ENCODE measurements around the gene TTC1. TPM values are rescaled to one million over a fixed set of nuclear protein-coding genes. Genes with fewer than 3 reads are reported as not detected.

The TTC1 gene
- total RNA-seq, 1 experiment from 2014 or later, result 67.6 TPM

- ChIA-PET CTCF (interaction anchor here (0.6 to 1.8 kb wide), 4 partner anchors 14 to 849 kb away, joined by 4 to 19 read pairs (median 11); partner anchors contain the start of gene TTC1), POLR2A (no interaction called here)
- ATAC-seq (no peak), DNase-seq (ENCODE audit: low read depth, low spot score) (no peak)
- Histone ChIP-seq H3K4me1 (ENCODE audit: control insufficient read depth, insufficient read depth, low read length) (peaks cover 4% of the 10 kb centered on the region; the same call in 1 of the 2 replicates), H3K27ac (ENCODE audit: low read length) (no peak overlapping the region), H3K4me3 (ENCODE audit: low read depth in 2 of 2, low read length in 2 of 2) (no peak overlapping the region), H3K36me3 (ENCODE audit: control insufficient read depth, insufficient read depth, low read length) (0 out of 2 replicates have a peak, but pooled peaks cover 3% of the 10 kb centered on the region), H3K9me3 (ENCODE audit: control insufficient read depth, insufficient read depth, low read depth, low read length) (no peaks in the 10 kb centered on the region), H3K27me3 (ENCODE audit: control insufficient read depth, insufficient read depth, low read length) (no peaks in the 10 kb centered on the region)
- intact Hi-C loops (cut with micrococcal nuclease; ENCODE audit: unreplicated experiment) (loop anchor here (5.0 kb wide), 2 partner anchors 324 to 369 kb away; no protein-coding TSS in a partner anchor), in situ Hi-C loops (cut with HindIII; ENCODE audit: low pct_unique_long_range_greater_than_20kb, low sequenced_read_pairs) (no loop called here)
- BruUV-seq (replicated peaks), result no TSS peak
- TF ChIP-seq CTCF (IDR thresholded peaks at IDR 0.05), result no peak
- TF ChIP-seq SIN3A (IDR thresholded peaks at IDR 0.05; ENCODE audit: borderline replicate concordance, insufficient read depth, low read depth, low read length), result no peak
- no peak for TF ChIP-seq POLR2AphosphoS5 (IDR thresholded peaks at IDR 0.05; ENCODE audit: low read depth, low read length)
- no peak for TF ChIP-seq TCF7L2 (IDR thresholded peaks at IDR 0.05; ENCODE audit: low read depth, low read length)
- TF ChIP-seq, protein P1, sequence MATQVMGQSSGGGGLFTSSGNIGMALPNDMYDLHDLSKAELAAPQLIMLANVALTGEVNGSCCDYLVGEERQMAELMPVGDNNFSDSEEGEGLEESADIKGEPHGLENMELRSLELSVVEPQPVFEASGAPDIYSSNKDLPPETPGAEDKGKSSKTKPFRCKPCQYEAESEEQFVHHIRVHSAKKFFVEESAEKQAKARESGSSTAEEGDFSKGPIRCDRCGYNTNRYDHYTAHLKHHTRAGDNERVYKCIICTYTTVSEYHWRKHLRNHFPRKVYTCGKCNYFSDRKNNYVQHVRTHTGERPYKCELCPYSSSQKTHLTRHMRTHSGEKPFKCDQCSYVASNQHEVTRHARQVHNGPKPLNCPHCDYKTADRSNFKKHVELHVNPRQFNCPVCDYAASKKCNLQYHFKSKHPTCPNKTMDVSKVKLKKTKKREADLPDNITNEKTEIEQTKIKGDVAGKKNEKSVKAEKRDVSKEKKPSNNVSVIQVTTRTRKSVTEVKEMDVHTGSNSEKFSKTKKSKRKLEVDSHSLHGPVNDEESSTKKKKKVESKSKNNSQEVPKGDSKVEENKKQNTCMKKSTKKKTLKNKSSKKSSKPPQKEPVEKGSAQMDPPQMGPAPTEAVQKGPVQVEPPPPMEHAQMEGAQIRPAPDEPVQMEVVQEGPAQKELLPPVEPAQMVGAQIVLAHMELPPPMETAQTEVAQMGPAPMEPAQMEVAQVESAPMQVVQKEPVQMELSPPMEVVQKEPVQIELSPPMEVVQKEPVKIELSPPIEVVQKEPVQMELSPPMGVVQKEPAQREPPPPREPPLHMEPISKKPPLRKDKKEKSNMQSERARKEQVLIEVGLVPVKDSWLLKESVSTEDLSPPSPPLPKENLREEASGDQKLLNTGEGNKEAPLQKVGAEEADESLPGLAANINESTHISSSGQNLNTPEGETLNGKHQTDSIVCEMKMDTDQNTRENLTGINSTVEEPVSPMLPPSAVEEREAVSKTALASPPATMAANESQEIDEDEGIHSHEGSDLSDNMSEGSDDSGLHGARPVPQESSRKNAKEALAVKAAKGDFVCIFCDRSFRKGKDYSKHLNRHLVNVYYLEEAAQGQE (IDR thresholded peaks at IDR 0.05; ENCODE audit: insufficient read depth in 1 of 2, low read depth in 2 of 2, low read length in 1 of 2), result no peak
These were observed 14.3 kb downstream of the TTC1 start for GRCh38 chr5:160023007-160023907.

DNA sequence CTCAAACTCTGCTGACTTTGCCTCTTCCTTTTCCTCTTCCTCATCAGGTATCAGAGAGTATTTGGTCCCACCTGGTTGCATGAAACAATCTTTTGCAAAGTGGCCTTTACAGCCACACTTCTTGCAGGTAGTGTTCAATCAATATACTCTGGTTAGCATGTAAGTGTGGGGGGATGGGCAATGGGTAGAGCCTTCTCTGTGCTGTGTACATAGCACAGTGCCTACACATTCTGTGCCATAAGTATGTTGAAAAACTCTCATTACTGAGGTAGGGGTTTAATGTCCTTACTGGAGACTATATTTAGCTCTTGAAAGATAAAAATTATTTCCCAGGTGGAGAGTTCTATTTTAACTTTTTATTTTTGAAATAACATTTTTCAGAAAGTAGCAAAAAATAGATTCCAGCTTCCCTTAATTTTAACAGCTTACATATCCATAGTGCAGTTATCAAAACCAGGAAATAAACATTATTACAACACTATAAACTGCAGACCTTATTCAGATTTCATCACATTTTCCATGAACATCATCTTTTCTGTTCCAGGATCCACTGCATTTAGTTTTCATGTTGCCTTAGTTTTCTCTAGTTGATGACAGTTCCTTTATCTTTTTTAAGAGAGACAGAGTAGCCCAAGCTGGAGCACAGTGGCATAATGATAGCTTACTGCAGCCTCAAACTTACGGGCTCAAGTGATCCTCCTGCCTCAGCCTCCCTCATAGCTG lies 15.1 kb downstream of the TTC1 start:
- CTCF ChIA-PET, result interaction anchor here (0.6 to 0.8 kb wide), 3 partner anchors 90 to 850 kb away, joined by 4 to 19 read pairs (median 8); no protein-coding TSS in a partner anchor
- in situ Hi-C loops (cut with HindIII; ENCODE audit: low pct_unique_long_range_greater_than_20kb, low sequenced_read_pairs), result no loop called here
- intact Hi-C loops (cut with micrococcal nuclease; ENCODE audit: unreplicated experiment), result loop anchor here (5.0 kb wide), 2 partner anchors 323 to 368 kb away; no protein-coding TSS in a partner anchor

More for the DNA sequence above, 15.1 kb downstream of the TTC1 start:
- no peak for ATAC-seq
- Histone ChIP-seq H3K4me1 (ENCODE audit: control insufficient read depth, insufficient read depth, low read length) (peaks cover 4% of the 10 kb centered on the region; the same call in 1 of the 2 replicates), H3K36me3 (ENCODE audit: control insufficient read depth, insufficient read depth, low read length) (peaks cover 3% of the 10 kb centered on the region; the same call in 1 of the 2 replicates), H3K4me3 (ENCODE audit: low read depth in 2 of 2, low read length in 2 of 2) (no peak overlapping the region), H3K27me3 (ENCODE audit: control insufficient read depth, insufficient read depth, low read length) (no peaks in the 10 kb centered on the region), H3K27ac (ENCODE audit: low read length) (no peak overlapping the region), H3K9me3 (ENCODE audit: control insufficient read depth, insufficient read depth, low read depth, low read length) (no peaks in the 10 kb centered on the region)
- DNase-seq (ENCODE audit: low read depth, low spot score), result no peak
- no peak for TF ChIP-seq TCF7L2 (IDR thresholded peaks at IDR 0.05; ENCODE audit: low read depth, low read length)
- no peak for TF ChIP-seq SIN3A (IDR thresholded peaks at IDR 0.05; ENCODE audit: borderline replicate concordance, insufficient read depth, low read depth, low read length)
- TF ChIP-seq, protein P1 (IDR thresholded peaks at IDR 0.05; ENCODE audit: insufficient read depth in 1 of 2, low read depth in 2 of 2, low read length in 1 of 2), result no peak
- no peak for TF ChIP-seq POLR2AphosphoS5 (IDR thresholded peaks at IDR 0.05; ENCODE audit: low read depth, low read length)
- no peak for TF ChIP-seq CTCF (IDR thresholded peaks at IDR 0.05)
- POLR2A ChIA-PET, result no interaction called here
- no TSS peak for BruUV-seq (replicated peaks)

All from Panc1 (cell line).